Measurements from ENCODE around the gene GLI2. TPM values are rescaled to one million over a fixed set of nuclear protein-coding genes. Genes with fewer than 3 reads are reported as not detected.

The GLI2 gene
- total and polyA plus RNA-seq, 8 donors = 0.45 to 2.8 (median 0.68) TPM; not detected in 1

- WGBS, 5 donors = 78 to 89% (median 87%) methylated on average over 10 to 13 of the region's 13 CpGs
- intact Hi-C loops (cut with DNase I; ENCODE audit: low total_unique reads) = no loop called here
- no peaks in the 10 kb centered on the region for H3K4me1 ChIP-seq
- no peak for TF ChIP-seq POLR2AphosphoS5 (IDR thresholded peaks at IDR 0.05)
- no peaks in the 10 kb centered on the region for H3K27me3 ChIP-seq
- H3K4me3 ChIP-seq = no peak overlapping the region
- no peaks in the 10 kb centered on the region for H3K9me3 ChIP-seq
- H3K27ac ChIP-seq = no peak overlapping the region
- peak in 1 of 2 donors; percentile 20 for DNase-seq
- H3K36me3 ChIP-seq = no peaks in the 10 kb centered on the region
These were observed 15.0 kb downstream of the GLI2 start for GRCh38 chr2:120750488-120751210.

GRCh38 chr2:120751553-120751952, 15.9 kb downstream of the GLI2 start:
- no peak for TF ChIP-seq EP300 (IDR thresholded peaks at IDR 0.05)
- no peak for TF ChIP-seq CTCF (IDR thresholded peaks at IDR 0.05)
- no peak for TF ChIP-seq POLR2A (IDR thresholded peaks at IDR 0.05)
- TF ChIP-seq POLR2AphosphoS5 (IDR thresholded peaks at IDR 0.05) = no peak
- intact Hi-C loops (cut with DNase I; ENCODE audit: low total_unique reads) = no loop called here
- no peak overlapping the region for H3K4me3 ChIP-seq
- DNase-seq = no peak
- no peak overlapping the region for H3K27ac ChIP-seq
- H3K27me3 ChIP-seq = no peaks in the 10 kb centered on the region
- no peaks in the 10 kb centered on the region for H3K9me3 ChIP-seq
- WGBS, 5 donors = 41 to 83% (median 67%) methylated on average over 1 of the region's 1 CpG
- no peaks in the 10 kb centered on the region for H3K36me3 ChIP-seq
- H3K4me1 ChIP-seq = no peaks in the 10 kb centered on the region

- intact Hi-C loops (cut with DNase I; ENCODE audit: low total_unique reads) = no loop called here
- WGBS, 5 donors = 38 to 64% (median 54%) methylated on average over 14 of the region's 14 CpGs
These were observed 18.6 kb downstream of the GLI2 start for GRCh38 chr2:120754067-120754960.

More at GRCh38 chr2:120754067-120754960, 18.6 kb downstream of the GLI2 start:
- Histone ChIP-seq H3K27ac (no peak overlapping the region), H3K36me3 (no peaks in the 10 kb centered on the region), H3K9me3 (no peaks in the 10 kb centered on the region), H3K4me1 (peaks cover 5 to 16% (median 10%) of the 10 kb centered on the region in 4 donors), H3K4me3 (no peak overlapping the region), H3K27me3 (no peaks in the 10 kb centered on the region)
- TF ChIP-seq CTCF (IDR thresholded peaks at IDR 0.05) (no peak), POLR2A (IDR thresholded peaks at IDR 0.05) (no peak), EP300 (IDR thresholded peaks at IDR 0.05) (no peak), POLR2AphosphoS5 (IDR thresholded peaks at IDR 0.05) (no peak)
- DNase-seq = no peak
